ENCODE measurements around the gene DISC1.

DNA sequence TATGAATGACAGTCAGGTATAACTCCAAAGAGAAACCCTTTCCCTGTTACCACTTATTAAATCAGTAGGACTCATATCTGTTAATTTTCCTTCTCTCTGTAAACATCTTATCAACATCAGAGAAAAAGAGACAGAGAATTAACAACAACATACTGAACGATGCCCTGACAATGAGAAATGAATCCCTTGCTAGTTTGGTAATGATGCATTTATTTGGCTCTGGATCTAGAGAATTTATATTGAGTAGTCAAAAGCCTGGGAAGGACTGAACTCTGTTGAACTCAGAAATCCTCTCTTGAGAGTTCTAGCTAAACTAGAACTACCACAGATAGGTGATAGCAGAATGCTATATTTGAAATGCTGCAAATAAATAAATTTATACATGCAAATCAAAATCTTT, 325.6 kb downstream of the DISC1 start:
- no peak for TF ChIP-seq POU2F2 (IDR thresholded peaks at IDR 0.05; ENCODE audit: low read depth, low read length)
- no peak for TF ChIP-seq POLR2A (IDR thresholded peaks at IDR 0.05; ENCODE audit: low read depth, low read length)
- TF ChIP-seq TAF1 (IDR thresholded peaks at IDR 0.05; ENCODE audit: low read depth, low read length): no peak
- no peak for TF ChIP-seq POLR2AphosphoS5 (IDR thresholded peaks at IDR 0.05; ENCODE audit: low read depth, low read length)

Data from GM12891 (cell line).